Measurements from ENCODE around the gene ASXL3.

Gene ASXL3

GRCh38 chr18:33665187-33665586 is 87.2 kb downstream of the ASXL3 start:
- no peak for DNase-seq

- no peak for DNase-seq
Observed at GRCh38 chr18:33665641-33666040, 87.6 kb downstream of the ASXL3 start.

- no peak for DNase-seq
Observed at GRCh38 chr18:33666915-33667314, 88.9 kb downstream of the ASXL3 start.

- DNase-seq, result no peak
Observed at GRCh38 chr18:33669589-33669988, 91.6 kb downstream of the ASXL3 start.

GRCh38 chr18:33670029-33670428 is 92.0 kb downstream of the ASXL3 start:
- DNase-seq, result no peak

- DNase-seq, result no peak
Observed at GRCh38 chr18:33673689-33674088, 95.7 kb downstream of the ASXL3 start.

- DNase-seq, result no peak
Observed at GRCh38 chr18:33676593-33676992, 98.6 kb downstream of the ASXL3 start.

GRCh38 chr18:33677891-33678290 is 99.9 kb downstream of the ASXL3 start:
- DNase-seq, result no peak

- no peak for DNase-seq
Observed at GRCh38 chr18:33682436-33682835, 104.4 kb downstream of the ASXL3 start.

- DNase-seq, result no peak
Observed at GRCh38 chr18:33694593-33694992, 116.6 kb downstream of the ASXL3 start.

- DNase-seq, result no peak
Observed at GRCh38 chr18:33696332-33697162, 118.5 kb downstream of the ASXL3 start.

- DNase-seq, result no peak
Observed at GRCh38 chr18:33697498-33697897, 119.5 kb downstream of the ASXL3 start.

GRCh38 chr18:33699372-33699771 is 121.4 kb downstream of the ASXL3 start:
- DNase-seq, result no peak

GRCh38 chr18:33700513-33700976 is 122.5 kb downstream of the ASXL3 start:
- DNase-seq, result no peak

- no peak for DNase-seq
Observed at GRCh38 chr18:33702625-33703024, 124.6 kb downstream of the ASXL3 start.

GRCh38 chr18:33706391-33706790 is 128.4 kb downstream of the ASXL3 start:
- no peak for DNase-seq

GRCh38 chr18:33708876-33709275 is 130.9 kb downstream of the ASXL3 start:
- no peak for DNase-seq

GRCh38 chr18:33710269-33710668 is 132.2 kb downstream of the ASXL3 start:
- DNase-seq, result no peak

- no peak for DNase-seq
Observed at GRCh38 chr18:33711514-33711913, 133.5 kb downstream of the ASXL3 start.

GRCh38 chr18:33712719-33713118 is 134.7 kb downstream of the ASXL3 start:
- DNase-seq, result no peak

GRCh38 chr18:33716061-33716683 is 138.2 kb downstream of the ASXL3 start:
- DNase-seq, result no peak

GRCh38 chr18:33717339-33717738 is 139.3 kb downstream of the ASXL3 start:
- DNase-seq, result no peak

- DNase-seq, result no peak
Observed at GRCh38 chr18:33720133-33720532, 142.1 kb downstream of the ASXL3 start.

GRCh38 chr18:33729556-33729955 is 151.5 kb downstream of the ASXL3 start:
- DNase-seq, result no peak

All from activated CD8-positive, alpha-beta memory T cell treated with anti-CD3 and anti-CD28 coated beads, Interleukin-2, amount 50 U/mL, for 48 hours (primary cell).